Skeletal muscle satellite cell (primary cell): ENCODE data around the gene BCR.

Source experiments
- H3K27me3 ChIP-seq: 2 replicates; pipeline ENCODE4 v1.7.0; 2013; ENCODE audit warnings: low read length; ENCODE audit not compliant: control insufficient read depth, insufficient read depth
- H3K36me3 ChIP-seq: 2 replicates; pipeline ENCODE4 v1.7.0; 2013; ENCODE audit warnings: mild to moderate bottlenecking, control low read depth, low read length; ENCODE audit not compliant: insufficient read depth
- H3K4me1 ChIP-seq: 2 replicates; pipeline ENCODE4 v1.7.0; 2013; ENCODE audit warnings: low read length; ENCODE audit not compliant: control insufficient read depth, insufficient read depth
- H3K4me2 ChIP-seq: 2 replicates; pipeline ENCODE4 v1.7.0; 2013; ENCODE audit warnings: mild to moderate bottlenecking, low read length
- H3K4me3 ChIP-seq: 2 replicates; pipeline ENCODE4 v1.7.0; 2013; ENCODE audit warnings: low read length
- H3K9ac ChIP-seq: 2 replicates; pipeline ENCODE4 v1.7.0; 2013; ENCODE audit warnings: mild to moderate bottlenecking, low read depth, low read length, moderate library complexity
- H3K9me3 ChIP-seq: replicated peaks from 2 replicates; pipeline ENCODE4 v1.7.0; 2013; ENCODE audit warnings: mild to moderate bottlenecking, control low read depth, low read length

BCR gene

GRCh38 chr22:23205339-23206049 is 25.2 kb downstream of the BCR start:
- no peaks in the 10 kb centered on the region for H3K36me3 ChIP-seq
- no peak overlapping the region for H3K9ac ChIP-seq
- no peaks in the 10 kb centered on the region for H3K9me3 ChIP-seq
- H3K4me3 ChIP-seq, result no peak overlapping the region
- peaks cover 17% of the 10 kb centered on the region for H3K4me1 ChIP-seq
- H3K4me2 ChIP-seq, result peak overlapping the region; percentile 26
- H3K27me3 ChIP-seq, result no peaks in the 10 kb centered on the region

GRCh38 chr22:23206915-23207314 is 26.6 kb downstream of the BCR start:
- no peak overlapping the region for H3K9ac ChIP-seq
- H3K9me3 ChIP-seq, result no peaks in the 10 kb centered on the region
- no peaks in the 10 kb centered on the region for H3K27me3 ChIP-seq
- no peak overlapping the region for H3K4me3 ChIP-seq
- H3K36me3 ChIP-seq, result no peaks in the 10 kb centered on the region
- H3K4me2 ChIP-seq, result no peak overlapping the region
- H3K4me1 ChIP-seq, result peaks cover 17% of the 10 kb centered on the region

DNA sequence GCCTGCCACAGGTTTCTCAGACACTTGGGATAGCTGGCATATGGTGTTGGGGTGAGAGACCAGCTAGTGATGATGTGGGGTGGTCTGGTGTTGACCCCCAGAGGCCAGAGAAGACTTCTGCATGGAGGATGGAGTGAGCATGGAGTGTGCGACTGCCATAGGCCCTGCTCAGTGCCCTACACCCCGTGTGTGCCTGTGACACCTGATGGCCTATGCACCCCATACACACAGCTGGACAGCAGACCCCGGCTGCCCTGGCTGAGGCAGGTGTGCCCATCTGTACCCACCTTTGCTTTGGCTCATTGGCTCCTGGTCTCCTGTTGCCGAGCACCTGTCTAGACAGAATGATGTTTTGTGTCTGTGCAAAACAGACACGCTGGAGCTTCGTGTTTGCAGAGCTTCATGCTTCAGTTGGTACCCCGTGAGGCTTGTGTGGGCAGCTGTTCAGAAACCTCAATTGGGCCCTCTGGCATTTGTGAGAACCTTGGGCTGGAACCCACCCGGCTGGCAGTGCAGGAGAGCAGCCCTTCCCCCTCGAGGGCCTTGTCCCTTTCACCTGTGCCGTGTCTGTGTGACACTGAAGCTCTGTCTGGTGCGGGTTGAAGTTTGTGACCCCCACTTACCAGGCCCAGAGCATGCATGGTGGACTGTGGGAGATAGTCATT is 27.6 kb downstream of the BCR start:
- Histone ChIP-seq H3K9ac (no peak overlapping the region), H3K4me3 (no peak overlapping the region), H3K9me3 (no peaks in the 10 kb centered on the region), H3K27me3 (no peaks in the 10 kb centered on the region), H3K4me2 (no peak overlapping the region), H3K36me3 (no peaks in the 10 kb centered on the region), H3K4me1 (peaks cover 17% of the 10 kb centered on the region)

GRCh38 chr22:23210428-23211170 is 30.3 kb downstream of the BCR start:
- H3K4me1 ChIP-seq, result peaks cover 8% of the 10 kb centered on the region

DNA sequence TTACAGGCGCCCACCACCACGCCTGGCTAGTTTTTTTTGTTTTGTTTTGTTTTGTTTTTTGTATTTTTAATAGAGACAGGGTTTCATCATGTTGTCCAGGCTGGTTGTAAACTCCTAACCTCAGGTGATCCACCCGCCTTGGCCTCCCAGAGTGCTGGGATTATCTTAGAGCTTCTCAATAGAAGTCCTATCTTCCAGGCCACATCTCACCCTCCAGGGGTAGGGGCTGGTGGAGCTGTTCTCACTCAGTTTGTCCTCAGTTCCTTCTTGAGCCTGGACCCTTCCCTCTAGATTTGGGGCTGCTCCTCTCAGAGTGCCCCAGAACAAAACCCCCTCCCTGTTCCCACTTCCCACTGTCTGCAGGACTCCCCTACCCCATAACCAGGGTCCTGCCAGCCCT is 31.3 kb downstream of the BCR start:
- Histone ChIP-seq H3K27me3 (no peaks in the 10 kb centered on the region), H3K4me3 (no peak overlapping the region), H3K4me2 (no peak overlapping the region), H3K4me1 (peaks cover 18% of the 10 kb centered on the region), H3K36me3 (no peaks in the 10 kb centered on the region), H3K9me3 (no peaks in the 10 kb centered on the region), H3K9ac (no peak overlapping the region)

More at GRCh38 chr22:23210428-23211170, 30.3 kb downstream of the BCR start:
- Histone ChIP-seq H3K36me3 (no peaks in the 10 kb centered on the region), H3K9me3 (no peaks in the 10 kb centered on the region), H3K9ac (no peak overlapping the region), H3K27me3 (no peaks in the 10 kb centered on the region), H3K4me2 (no peak overlapping the region), H3K4me3 (no peak overlapping the region)

DNA sequence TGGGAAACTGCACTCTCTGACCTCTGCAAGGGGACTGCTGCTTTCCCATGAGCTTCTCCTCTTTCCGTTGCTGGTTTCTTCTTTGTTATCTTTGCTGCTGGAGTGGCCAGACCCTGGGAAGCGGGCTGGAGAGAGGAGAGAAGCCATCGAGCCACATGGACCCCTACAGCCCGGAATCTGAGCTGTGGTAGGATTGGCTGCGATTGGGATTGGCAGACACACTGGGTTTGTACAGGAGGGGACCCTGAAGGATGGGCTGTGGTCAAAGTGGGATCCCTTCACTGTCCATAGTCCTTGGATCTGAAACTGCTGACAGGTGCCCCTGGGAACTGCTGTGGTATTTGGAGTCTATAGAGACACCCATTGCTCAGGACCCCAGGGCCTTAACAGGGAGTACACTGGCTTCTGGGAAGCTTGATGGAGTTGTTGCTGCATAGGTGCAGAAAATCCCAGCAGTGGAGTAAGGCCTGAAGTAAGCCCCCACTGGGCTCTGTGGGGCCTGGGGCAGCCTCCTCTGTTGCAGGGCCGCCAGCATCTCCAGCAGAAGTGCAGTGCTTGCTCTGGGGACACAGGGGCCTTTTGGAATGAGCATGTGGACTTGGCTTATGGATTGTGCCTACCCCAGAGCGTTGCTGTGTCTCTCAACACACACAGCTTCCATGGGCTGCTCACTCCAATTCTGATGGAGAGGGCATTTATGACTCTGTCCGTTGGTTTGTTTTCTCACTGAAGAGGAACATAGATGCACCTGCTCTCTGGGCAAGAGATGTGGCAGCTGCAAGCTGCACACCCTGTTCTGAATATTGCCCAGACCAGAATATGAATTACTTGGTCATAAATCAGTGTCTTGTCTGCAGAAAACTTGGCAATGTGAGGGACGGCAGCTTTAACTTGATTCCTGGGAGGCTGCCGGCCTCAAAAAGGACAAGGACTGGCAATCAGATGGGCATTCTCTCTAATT is 32.0 kb downstream of the BCR start:
- Histone ChIP-seq H3K27me3 (no peaks in the 10 kb centered on the region), H3K9ac (no peak overlapping the region), H3K4me2 (no peak overlapping the region), H3K9me3 (no peaks in the 10 kb centered on the region), H3K4me1 (peaks cover 18% of the 10 kb centered on the region), H3K4me3 (no peak overlapping the region), H3K36me3 (no peaks in the 10 kb centered on the region)

- Histone ChIP-seq H3K36me3 (no peaks in the 10 kb centered on the region), H3K9ac (no peak overlapping the region), H3K27me3 (no peaks in the 10 kb centered on the region), H3K4me1 (peaks cover 19% of the 10 kb centered on the region), H3K4me2 (no peak overlapping the region), H3K4me3 (no peak overlapping the region), H3K9me3 (no peaks in the 10 kb centered on the region)
These were observed 32.8 kb downstream of the BCR start for GRCh38 chr22:23213022-23213555.

GRCh38 chr22:23213581-23214334 is 33.4 kb downstream of the BCR start:
- Histone ChIP-seq H3K9ac (no peak overlapping the region), H3K27me3 (no peaks in the 10 kb centered on the region), H3K4me2 (no peak overlapping the region), H3K4me3 (no peak overlapping the region), H3K36me3 (no peaks in the 10 kb centered on the region), H3K9me3 (no peaks in the 10 kb centered on the region), H3K4me1 (peaks cover 25% of the 10 kb centered on the region)

GRCh38 chr22:23214398-23214797 is 34.1 kb downstream of the BCR start:
- H3K4me1 ChIP-seq, result peaks cover 32% of the 10 kb centered on the region
- no peaks in the 10 kb centered on the region for H3K36me3 ChIP-seq
- H3K27me3 ChIP-seq, result no peaks in the 10 kb centered on the region
- H3K4me2 ChIP-seq, result no peak overlapping the region
- no peaks in the 10 kb centered on the region for H3K9me3 ChIP-seq
- H3K4me3 ChIP-seq, result no peak overlapping the region
- H3K9ac ChIP-seq, result no peak overlapping the region
